ENCODE results near the gene ITGA3.

The ITGA3 gene

GRCh38 chr17:50129728-50130558 is 74.0 kb downstream of the ITGA3 start, which contains the start of gene SAMD14:
TSS of gene SAMD14 (minus strand) at chr17:50130160. CDS start at chr17:50124959, 5,201 bp downstream.
- DNase-seq (ENCODE audit: low spot score): no peak

- DNase-seq (ENCODE audit: low spot score): no peak
Measured at GRCh38 chr17:50130559-50131305, 74.8 kb downstream of the ITGA3 start.

GRCh38 chr17:50132104-50132794 is 76.3 kb downstream of the ITGA3 start:
- DNase-seq (ENCODE audit: low spot score): no peak

GRCh38 chr17:50133028-50133768 is 77.3 kb downstream of the ITGA3 start:
- no peak for DNase-seq (ENCODE audit: low spot score)

- no peak for DNase-seq (ENCODE audit: low spot score)
Measured at GRCh38 chr17:50133769-50134099, 77.8 kb downstream of the ITGA3 start.

- no peak for DNase-seq (ENCODE audit: low spot score)
Measured at GRCh38 chr17:50134206-50135110, 78.5 kb downstream of the ITGA3 start.

GRCh38 chr17:50135316-50136095 is 79.6 kb downstream of the ITGA3 start:
- no peak for DNase-seq (ENCODE audit: low spot score)

GRCh38 chr17:50136096-50136687 is 80.3 kb downstream of the ITGA3 start:
- no peak for DNase-seq (ENCODE audit: low spot score)

GRCh38 chr17:50137042-50137441 is 81.1 kb downstream of the ITGA3 start:
- DNase-seq (ENCODE audit: low spot score): no peak

GRCh38 chr17:50139185-50139783 is 83.4 kb downstream of the ITGA3 start:
- DNase-seq (ENCODE audit: low spot score): no peak

Measured in left forelimb (tissue), 1 donor.